Brain pericyte (primary cell): ENCODE measurements around the gene TBCB.
"Not testable (repeated sequence)": the region's sequence is repeated elsewhere in the genome, so short reads cannot be mapped to it uniquely, and the experiment has no call there.

ENCODE experiments used
- DNase-seq: peaks from one replicate; pipeline ENCODE4 v3.0.0-alpha.2; 2012; ENCODE audit warnings: low read depth, low spot score

TBCB gene

GRCh38 chr19:36134867-36135266 is 19.6 kb downstream of the TBCB start:
- DNase-seq, result not testable (repeated sequence)

- no peak for DNase-seq
Measured at GRCh38 chr19:36136964-36137686, 21.9 kb downstream of the TBCB start.

- DNase-seq, result no peak
Measured at GRCh38 chr19:36139120-36139472, 23.8 kb downstream of the TBCB start.

- peak; percentile 87 for DNase-seq
Measured at GRCh38 chr19:36139473-36140303, 24.4 kb downstream of the TBCB start, which contains the start of gene CAPNS1. TSS of gene CAPNS1 (plus strand) at chr19:36140066. CDS start at chr19:36141012, 946 bp downstream.

GRCh38 chr19:36140304-36141038 is 25.2 kb downstream of the TBCB start:
- DNase-seq, result no peak

- peak; percentile 39 for DNase-seq
Measured at GRCh38 chr19:36141039-36141927, 26.0 kb downstream of the TBCB start.

- no peak for DNase-seq
Measured at GRCh38 chr19:36142046-36142445, 26.8 kb downstream of the TBCB start.

GRCh38 chr19:36142496-36142895 is 27.2 kb downstream of the TBCB start:
- no peak for DNase-seq

- DNase-seq, result no peak
Measured at GRCh38 chr19:36144624-36145023, 29.4 kb downstream of the TBCB start.

GRCh38 chr19:36149673-36150406 is 34.6 kb downstream of the TBCB start:
- no peak for DNase-seq

- no peak for DNase-seq
Measured at GRCh38 chr19:36150586-36150985, 35.3 kb downstream of the TBCB start.

- no peak for DNase-seq
Measured at GRCh38 chr19:36151144-36152018, 36.1 kb downstream of the TBCB start.

- no peak for DNase-seq
Measured at GRCh38 chr19:36152019-36152351, 36.7 kb downstream of the TBCB start.

GRCh38 chr19:36152352-36153091 is 37.3 kb downstream of the TBCB start, which contains the start of gene COX7A1:
TSS of gene COX7A1 (minus strand) at chr19:36152447. CDS start at chr19:36152407, 40 bp downstream.
- DNase-seq, result no peak

- DNase-seq, result no peak
Measured at GRCh38 chr19:36153126-36153525, 37.9 kb downstream of the TBCB start.

- no peak for DNase-seq
Measured at GRCh38 chr19:36160821-36161596, 45.7 kb downstream of the TBCB start.

- DNase-seq, result no peak
Measured at GRCh38 chr19:36163813-36164212, 48.5 kb downstream of the TBCB start.
